ENCODE data around the gene CFAP68.

The CFAP68 gene
- total RNA-seq = 2.8 to 9.7 (median 5.9) reads per million in 17 experiments

GRCh38 chr11:111878849-111879636 lies at the start of gene CFAP68, which contains the start of gene FDXACB1:
CFAP68 (plus strand) TSS chr11:111879541; CDS start chr11:111879561, 20 bp downstream.
FDXACB1 (minus strand) TSS chr11:111879165; CDS start chr11:111879132, 33 bp downstream.
- peak; percentile 96 to 98 (median 98) for DNase-seq

GRCh38 chr11:111833524-111833923 lies 45.8 kb upstream of the CFAP68 start:
- no peak for DNase-seq

- no peak for DNase-seq
Measured at GRCh38 chr11:111834432-111835163, 44.7 kb upstream of the CFAP68 start.

GRCh38 chr11:111835665-111836064 lies 43.7 kb upstream of the CFAP68 start:
- no peak for DNase-seq

GRCh38 chr11:111836162-111836561 lies 43.2 kb upstream of the CFAP68 start:
- DNase-seq = peak in 1 of 4 experiments; percentile 3

- DNase-seq = peak in 3 of 4 experiments; percentile 5 to 49 (median 35)
Measured at GRCh38 chr11:111836721-111837120, 42.6 kb upstream of the CFAP68 start.

GRCh38 chr11:111837366-111837891 lies 41.9 kb upstream of the CFAP68 start:
- no peak for DNase-seq

- DNase-seq = no peak
Measured at GRCh38 chr11:111838054-111838453, 41.3 kb upstream of the CFAP68 start.

GRCh38 chr11:111840143-111840542 lies 39.2 kb upstream of the CFAP68 start:
- no peak for DNase-seq

GRCh38 chr11:111841370-111842053 lies 37.8 kb upstream of the CFAP68 start:
- peak; percentile 86 to 93 (median 92) for DNase-seq

- peak; percentile 27 to 74 (median 50) for DNase-seq
Measured at GRCh38 chr11:111843661-111844060, 35.7 kb upstream of the CFAP68 start.

- peak; percentile 81 to 92 (median 84) for DNase-seq
Measured at GRCh38 chr11:111845276-111846028, 33.9 kb upstream of the CFAP68 start.

- DNase-seq = peak; percentile 9 to 58 (median 50)
Measured at GRCh38 chr11:111846063-111846462, 33.3 kb upstream of the CFAP68 start.

- peak; percentile 52 to 79 (median 64) for DNase-seq
Measured at GRCh38 chr11:111846636-111847035, 32.7 kb upstream of the CFAP68 start.

GRCh38 chr11:111849631-111850030 lies 29.7 kb upstream of the CFAP68 start:
- no peak for DNase-seq

- DNase-seq = no peak
Measured at GRCh38 chr11:111851067-111851466, 28.3 kb upstream of the CFAP68 start.

GRCh38 chr11:111851636-111852035 lies 27.7 kb upstream of the CFAP68 start:
- DNase-seq = peak; percentile 21 to 57 (median 46)

GRCh38 chr11:111852103-111852502 lies 27.2 kb upstream of the CFAP68 start:
- DNase-seq = no peak

- DNase-seq = no peak
Measured at GRCh38 chr11:111855506-111855905, 23.8 kb upstream of the CFAP68 start.

GRCh38 chr11:111860257-111860656 lies 19.1 kb upstream of the CFAP68 start:
- DNase-seq = no peak

- no peak for DNase-seq
Measured at GRCh38 chr11:111870113-111870512, 9.2 kb upstream of the CFAP68 start.

GRCh38 chr11:111870522-111870885 lies 8.8 kb upstream of the CFAP68 start:
- peak in 2 of 4 experiments; percentile 23 to 26 for DNase-seq
